AG10803 (cell line): ENCODE measurements around the gene C1QTNF12.

Experiments
- DNase-seq: peaks from one replicate; pipeline ENCODE4 v3.0.0; 2010; ENCODE audit warnings: low read depth
- H3K4me3 ChIP-seq: 2 replicates; pipeline ENCODE4 v1.5.1; 2011; ENCODE audit warnings: mild to moderate bottlenecking, low read length, control low read depth
- TF ChIP-seq, protein P1 (sequence below): conservative IDR thresholded peaks from 2 replicates; pipeline ENCODE4 v1.5.1; 2011; ENCODE audit warnings: mild to moderate bottlenecking, low read length, control low read depth, inconsistent platforms

Gene C1QTNF12

DNA sequence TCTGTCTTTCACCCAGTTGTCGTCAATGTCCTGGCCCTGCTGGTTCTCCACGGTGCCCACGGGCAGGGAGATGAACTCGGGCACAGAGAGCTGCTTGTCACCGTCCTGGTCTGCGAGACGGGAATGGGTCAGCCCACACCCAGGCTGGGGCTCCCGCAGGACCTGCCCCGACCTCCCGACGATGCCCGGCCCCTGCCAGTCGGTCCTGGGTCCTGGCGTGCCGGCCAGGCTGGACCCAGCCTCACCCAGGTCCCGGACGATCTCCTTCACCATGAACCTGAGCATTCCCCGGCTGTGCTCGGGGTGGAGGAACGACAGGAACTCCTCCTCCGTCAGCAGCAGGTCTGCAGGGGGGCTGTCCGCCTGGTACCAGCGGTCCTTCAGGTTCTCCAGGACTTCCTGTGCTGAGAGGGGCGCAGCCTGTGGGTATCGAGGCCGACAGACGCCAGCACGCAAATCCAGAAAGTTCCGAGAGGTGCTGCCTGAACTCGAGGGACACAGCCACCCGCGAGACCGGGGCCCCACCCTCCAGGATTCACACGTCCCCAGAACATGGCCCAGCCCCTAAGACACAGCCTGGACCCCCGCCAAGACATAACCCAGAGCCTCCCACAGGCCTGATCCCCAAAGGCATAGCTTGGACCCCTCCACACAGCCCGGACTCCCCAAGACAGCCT, 27.9 kb downstream of the C1QTNF12 start:
- no peak for DNase-seq
- TF ChIP-seq, protein P1, sequence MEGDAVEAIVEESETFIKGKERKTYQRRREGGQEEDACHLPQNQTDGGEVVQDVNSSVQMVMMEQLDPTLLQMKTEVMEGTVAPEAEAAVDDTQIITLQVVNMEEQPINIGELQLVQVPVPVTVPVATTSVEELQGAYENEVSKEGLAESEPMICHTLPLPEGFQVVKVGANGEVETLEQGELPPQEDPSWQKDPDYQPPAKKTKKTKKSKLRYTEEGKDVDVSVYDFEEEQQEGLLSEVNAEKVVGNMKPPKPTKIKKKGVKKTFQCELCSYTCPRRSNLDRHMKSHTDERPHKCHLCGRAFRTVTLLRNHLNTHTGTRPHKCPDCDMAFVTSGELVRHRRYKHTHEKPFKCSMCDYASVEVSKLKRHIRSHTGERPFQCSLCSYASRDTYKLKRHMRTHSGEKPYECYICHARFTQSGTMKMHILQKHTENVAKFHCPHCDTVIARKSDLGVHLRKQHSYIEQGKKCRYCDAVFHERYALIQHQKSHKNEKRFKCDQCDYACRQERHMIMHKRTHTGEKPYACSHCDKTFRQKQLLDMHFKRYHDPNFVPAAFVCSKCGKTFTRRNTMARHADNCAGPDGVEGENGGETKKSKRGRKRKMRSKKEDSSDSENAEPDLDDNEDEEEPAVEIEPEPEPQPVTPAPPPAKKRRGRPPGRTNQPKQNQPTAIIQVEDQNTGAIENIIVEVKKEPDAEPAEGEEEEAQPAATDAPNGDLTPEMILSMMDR = no peak
- no peak overlapping the region for H3K4me3 ChIP-seq

DNA sequence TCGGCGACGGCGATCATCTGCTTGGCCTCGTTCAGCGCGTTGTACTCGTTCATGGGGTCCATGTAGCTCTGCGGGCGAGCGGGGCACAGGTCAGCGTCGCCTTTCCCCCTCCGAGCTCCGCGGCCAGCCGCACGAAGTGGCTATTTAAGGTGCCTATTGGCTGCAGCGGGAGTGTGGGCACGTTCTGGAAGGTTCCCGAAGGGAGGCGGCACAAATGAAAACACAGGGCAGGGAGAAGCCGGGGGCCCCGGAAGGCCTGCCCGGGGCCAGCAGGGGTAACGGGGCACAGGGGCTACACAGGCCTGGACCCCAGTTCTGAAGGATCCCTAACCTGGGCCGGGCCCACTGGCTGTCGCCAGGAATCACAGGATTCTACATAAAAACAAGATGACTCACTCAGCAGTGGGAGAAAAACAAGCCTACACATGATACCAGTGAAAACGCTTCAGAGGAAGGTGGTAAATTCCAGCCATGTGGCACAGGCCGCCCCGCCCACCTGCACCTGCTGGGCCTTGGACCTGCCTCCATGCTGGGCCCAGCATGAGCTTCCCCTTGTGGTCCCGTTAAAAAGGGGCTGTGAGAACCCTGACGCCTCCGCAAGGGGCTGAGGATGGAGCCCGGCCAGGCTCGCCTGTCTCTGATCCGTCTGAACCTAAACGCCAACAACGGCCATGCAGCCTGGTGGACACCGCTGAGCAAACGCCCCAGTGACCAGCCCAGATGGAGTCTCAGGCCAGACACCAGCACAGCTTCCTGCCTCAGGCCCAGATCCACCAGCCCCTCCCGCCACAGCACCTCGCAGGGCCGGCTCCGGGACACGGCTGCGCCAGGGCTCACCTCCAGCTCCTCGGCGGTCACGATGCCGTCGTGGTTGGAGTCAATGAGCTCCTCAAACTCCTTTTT, 28.6 kb downstream of the C1QTNF12 start:
- TF ChIP-seq, protein P1 = no peak
- no peak for DNase-seq
- H3K4me3 ChIP-seq = no peak overlapping the region

DNA sequence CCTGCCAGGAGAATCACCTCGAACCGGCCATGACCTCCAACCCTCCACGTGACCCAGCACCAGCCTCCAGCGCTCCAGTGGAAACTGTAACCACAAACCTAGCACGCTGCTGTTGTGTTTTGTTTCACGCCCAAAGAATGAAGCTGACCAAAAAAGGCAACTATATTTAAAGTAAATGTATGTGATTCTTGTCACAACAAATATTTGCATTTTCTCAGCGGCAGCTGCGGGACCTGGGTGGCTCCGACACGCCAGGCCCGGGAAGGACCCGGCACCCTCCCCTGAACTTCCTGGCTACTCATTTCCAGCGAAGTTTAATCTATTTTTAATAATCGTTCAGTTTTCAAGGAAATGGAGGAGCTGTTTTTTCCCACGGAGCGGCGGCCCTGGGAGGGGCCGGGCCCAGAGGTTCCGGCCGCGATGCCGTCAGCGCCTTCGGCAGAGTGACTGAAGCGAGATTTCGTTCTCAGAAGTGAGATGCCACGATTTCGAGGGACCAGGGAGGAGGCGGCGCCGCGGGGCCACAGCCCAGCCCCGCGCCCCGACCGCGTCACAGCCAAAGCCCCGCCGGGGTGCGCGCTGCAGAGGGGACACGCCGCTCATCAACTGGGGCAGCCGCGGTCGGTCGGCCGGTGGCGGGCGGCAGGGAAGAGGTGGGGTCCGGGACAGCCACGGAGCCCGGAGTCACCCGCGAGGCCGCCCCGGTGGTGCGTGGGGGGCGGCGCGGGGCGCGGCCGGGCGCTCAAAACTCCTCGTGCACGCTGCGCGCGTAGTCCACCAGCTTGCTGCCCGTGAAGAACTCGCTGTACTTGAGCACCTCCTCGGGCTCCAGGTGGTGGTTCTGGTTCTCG, 29.5 kb downstream of the C1QTNF12 start:
- no peak for DNase-seq
- TF ChIP-seq, protein P1 = no peak
- no peak overlapping the region for H3K4me3 ChIP-seq

DNA sequence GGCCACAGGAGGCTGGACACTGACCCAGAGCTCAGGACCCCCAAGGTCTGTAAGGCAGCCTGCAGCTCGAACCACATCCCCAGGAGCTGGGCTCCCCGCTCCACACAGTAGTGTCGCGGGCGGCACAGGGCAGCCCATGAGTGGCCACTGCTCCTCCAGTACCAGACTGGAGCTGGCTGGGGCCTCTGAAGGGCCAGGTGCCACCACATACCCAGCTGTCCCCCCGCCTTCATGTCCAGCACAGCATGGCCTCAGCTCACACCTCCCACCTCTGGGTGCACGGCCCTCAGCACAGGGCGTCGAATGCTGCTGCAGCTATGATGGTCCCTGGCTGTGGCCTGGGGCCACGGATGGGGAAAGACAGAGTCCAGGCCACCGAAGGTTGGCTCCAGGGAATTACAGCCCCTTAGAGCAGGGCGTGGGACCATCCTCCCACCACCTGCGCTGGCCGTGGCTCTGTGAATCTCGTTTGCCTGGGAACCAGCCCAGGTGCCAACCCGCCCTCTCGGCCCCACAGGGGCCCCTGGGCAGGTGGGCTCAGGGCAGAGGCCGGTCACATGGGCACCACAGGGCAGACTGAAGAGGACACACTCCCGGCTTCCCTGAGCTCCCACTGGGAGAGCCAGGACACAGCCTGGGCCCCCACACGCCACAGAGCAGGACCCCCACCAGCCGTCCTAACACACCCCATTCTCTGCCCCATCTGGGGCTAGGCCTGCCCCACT, 30.5 kb downstream of the C1QTNF12 start:
- no peak for DNase-seq
- no peak overlapping the region for H3K4me3 ChIP-seq
- TF ChIP-seq, protein P1 = no peak

DNA sequence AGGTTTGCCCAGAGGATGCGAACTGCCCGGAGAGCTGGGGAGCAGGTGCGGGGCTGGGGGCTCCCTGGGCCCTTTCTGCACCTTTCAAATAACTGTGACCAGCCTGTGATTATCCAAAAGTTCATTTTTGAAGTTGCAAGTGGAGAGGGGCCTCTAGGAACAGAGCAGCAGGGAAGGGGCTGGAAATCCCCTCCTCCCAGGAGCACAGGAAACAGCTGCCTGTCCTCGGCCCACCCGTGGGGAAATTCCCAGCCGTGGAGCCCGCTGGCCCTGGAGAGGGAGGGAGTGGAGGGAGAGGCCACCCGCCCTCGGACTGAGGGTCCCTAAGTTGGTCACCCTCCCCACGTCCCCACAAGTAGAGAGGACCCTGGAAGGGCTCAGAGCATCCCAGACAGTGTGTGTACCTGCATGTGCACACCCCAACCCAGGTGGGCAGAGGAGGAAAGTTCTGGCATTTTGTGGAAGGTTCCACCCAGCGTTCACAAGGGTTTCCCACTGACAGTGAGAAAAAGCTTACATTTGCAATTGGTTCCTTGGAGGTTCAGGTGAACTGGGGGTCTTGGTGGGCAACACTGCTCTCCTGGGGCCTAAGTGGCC, 31.3 kb downstream of the C1QTNF12 start:
- no peak for DNase-seq
- H3K4me3 ChIP-seq = no peak overlapping the region
- TF ChIP-seq, protein P1 = no peak
